ENCODE results near the gene ATP2B2.
A peak's percentile ranks its signal among the peaks of the same experiment; 100 is the strongest.

ATP2B2 gene

DNA sequence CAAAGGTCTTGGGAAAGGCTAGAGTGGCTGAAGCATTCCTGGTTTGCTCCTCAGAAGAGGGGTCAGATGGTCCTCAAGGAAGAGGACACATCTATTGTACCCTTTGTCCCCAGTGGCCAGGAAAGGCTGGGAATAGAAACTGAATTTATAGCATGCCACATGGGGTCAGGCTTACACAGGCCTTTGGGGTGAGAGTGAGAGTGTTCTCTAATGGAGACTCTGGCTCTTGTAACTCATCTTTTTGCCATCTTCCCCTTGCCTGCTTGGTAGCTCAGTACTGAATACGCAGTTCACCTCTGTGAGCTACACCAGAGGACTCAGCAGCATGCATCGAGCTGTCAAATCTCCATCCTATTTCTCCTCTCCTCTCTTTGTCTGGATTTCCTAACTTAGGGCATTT, 87.5 kb downstream of the ATP2B2 start:
- TF ChIP-seq, protein P1, sequence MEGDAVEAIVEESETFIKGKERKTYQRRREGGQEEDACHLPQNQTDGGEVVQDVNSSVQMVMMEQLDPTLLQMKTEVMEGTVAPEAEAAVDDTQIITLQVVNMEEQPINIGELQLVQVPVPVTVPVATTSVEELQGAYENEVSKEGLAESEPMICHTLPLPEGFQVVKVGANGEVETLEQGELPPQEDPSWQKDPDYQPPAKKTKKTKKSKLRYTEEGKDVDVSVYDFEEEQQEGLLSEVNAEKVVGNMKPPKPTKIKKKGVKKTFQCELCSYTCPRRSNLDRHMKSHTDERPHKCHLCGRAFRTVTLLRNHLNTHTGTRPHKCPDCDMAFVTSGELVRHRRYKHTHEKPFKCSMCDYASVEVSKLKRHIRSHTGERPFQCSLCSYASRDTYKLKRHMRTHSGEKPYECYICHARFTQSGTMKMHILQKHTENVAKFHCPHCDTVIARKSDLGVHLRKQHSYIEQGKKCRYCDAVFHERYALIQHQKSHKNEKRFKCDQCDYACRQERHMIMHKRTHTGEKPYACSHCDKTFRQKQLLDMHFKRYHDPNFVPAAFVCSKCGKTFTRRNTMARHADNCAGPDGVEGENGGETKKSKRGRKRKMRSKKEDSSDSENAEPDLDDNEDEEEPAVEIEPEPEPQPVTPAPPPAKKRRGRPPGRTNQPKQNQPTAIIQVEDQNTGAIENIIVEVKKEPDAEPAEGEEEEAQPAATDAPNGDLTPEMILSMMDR (IDR thresholded peaks at IDR 0.05; ENCODE audit: low read depth, low read length), result peak; percentile 12
- no peak for TF ChIP-seq POLR2A (IDR thresholded peaks at IDR 0.05; ENCODE audit: extremely low read depth, insufficient read length)
- H3K4me3 ChIP-seq (ENCODE audit: low read depth, low read length), result no peak overlapping the region
- DNase-seq (ENCODE audit: low read depth), result peak; percentile 40

DNA sequence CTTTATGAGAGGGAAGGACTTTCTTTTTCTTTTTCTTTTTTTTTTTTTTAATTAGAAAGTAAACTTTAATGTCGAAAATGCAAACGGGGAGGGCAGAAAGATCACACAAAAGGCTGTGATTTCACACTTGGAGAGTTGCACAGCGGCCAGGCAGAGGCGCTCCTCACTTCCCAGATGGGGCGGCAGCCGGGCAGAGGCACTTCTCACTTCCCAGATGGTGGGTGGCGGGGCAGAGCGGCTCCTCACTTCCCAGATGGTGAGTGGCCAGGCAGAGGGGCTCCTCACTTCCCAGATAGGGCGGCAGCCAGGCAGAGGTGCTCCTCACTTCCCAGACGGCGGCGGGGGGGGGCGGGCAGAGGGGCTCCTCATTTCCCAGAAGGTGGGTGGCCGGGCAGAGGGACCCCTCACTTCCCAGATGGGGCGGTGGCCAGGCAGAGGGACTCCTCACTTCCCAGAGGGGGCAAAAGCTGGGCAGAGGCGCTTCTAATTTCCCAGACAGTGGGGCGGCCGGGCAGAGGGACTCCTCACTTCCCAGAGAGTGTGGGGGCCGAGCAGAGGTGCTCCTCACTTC, 88.6 kb downstream of the ATP2B2 start:
- no peak overlapping the region for H3K4me3 ChIP-seq (ENCODE audit: low read depth, low read length)
- no peak for DNase-seq (ENCODE audit: low read depth)
- TF ChIP-seq POLR2A (IDR thresholded peaks at IDR 0.05; ENCODE audit: extremely low read depth, insufficient read length) (no peak), MYC (IDR thresholded peaks at IDR 0.05; ENCODE audit: low read depth, low read length) (no peak)
- TF ChIP-seq, protein P2, sequence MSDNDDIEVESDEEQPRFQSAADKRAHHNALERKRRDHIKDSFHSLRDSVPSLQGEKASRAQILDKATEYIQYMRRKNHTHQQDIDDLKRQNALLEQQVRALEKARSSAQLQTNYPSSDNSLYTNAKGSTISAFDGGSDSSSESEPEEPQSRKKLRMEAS (IDR thresholded peaks at IDR 0.05; ENCODE audit: low read depth, low read length), result no peak
- TF ChIP-seq, protein P1 (IDR thresholded peaks at IDR 0.05; ENCODE audit: low read depth, low read length), result no peak

DNA sequence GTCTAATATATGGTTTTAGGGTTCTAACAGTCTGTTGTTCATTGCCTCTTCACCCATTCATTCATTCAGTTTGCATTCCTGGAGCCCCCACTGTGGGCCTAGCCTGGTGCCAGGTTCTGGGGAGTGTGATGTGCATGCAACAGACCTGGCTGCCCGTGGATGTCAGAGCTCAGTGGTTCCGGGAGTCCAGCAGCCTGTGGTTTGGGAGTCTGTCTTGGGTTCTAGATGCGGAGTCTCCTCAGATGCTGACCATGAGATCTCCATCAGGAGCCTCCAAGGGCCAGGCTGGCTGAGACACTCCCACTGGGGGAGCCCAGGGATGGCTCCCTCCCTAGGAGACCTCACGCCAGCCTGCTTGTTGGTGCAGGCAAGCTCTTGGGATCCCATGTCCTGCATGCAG, 92.3 kb downstream of the ATP2B2 start:
- no peak for DNase-seq (ENCODE audit: low read depth)
- H3K4me3 ChIP-seq (ENCODE audit: low read depth, low read length), result no peak overlapping the region
- TF ChIP-seq, protein P2 (IDR thresholded peaks at IDR 0.05; ENCODE audit: low read depth, low read length), result no peak
- TF ChIP-seq, protein P1 (IDR thresholded peaks at IDR 0.05; ENCODE audit: low read depth, low read length), result no peak
- TF ChIP-seq MYC (IDR thresholded peaks at IDR 0.05; ENCODE audit: low read depth, low read length) (no peak), POLR2A (IDR thresholded peaks at IDR 0.05; ENCODE audit: extremely low read depth, insufficient read length) (no peak)

DNA sequence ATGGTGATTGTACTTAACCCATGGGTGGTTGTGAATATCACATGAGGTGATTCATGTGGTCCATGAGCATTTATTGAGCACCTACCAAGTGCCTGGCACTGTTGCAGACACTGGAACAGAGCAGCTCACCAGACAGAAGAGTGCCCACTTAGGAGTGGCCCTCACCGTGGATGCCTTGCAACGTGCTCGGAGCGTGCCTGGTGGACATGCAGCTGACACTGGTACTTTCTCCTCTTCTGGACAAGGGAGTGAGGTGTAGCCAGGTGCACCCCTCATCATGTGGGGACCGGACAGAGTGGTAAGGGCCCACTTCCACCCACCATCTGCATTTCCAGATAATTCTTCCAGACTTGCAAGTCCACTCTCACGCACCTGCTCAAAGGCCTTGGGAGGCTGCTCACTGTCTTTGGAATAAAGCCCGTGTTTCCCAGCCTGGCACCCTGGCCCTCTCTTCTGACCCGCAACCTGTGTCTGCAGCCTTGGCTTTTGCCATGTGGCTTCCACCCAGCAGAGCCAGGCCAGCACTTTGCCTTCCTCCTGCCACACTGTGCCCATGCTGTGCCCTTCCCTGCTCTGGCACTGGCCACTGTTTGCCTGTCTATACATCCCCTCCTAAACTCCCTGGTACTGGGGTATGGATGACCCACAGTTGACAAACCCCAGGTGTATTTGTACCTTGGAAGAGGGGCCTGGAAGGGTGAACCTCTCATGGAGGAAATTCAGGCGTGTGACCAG, 93.6 kb downstream of the ATP2B2 start:
- no peak for DNase-seq (ENCODE audit: low read depth)
- no peak overlapping the region for H3K4me3 ChIP-seq (ENCODE audit: low read depth, low read length)
- TF ChIP-seq MYC (IDR thresholded peaks at IDR 0.05; ENCODE audit: low read depth, low read length), result no peak
- no peak for TF ChIP-seq POLR2A (IDR thresholded peaks at IDR 0.05; ENCODE audit: extremely low read depth, insufficient read length)
- TF ChIP-seq, protein P2 (IDR thresholded peaks at IDR 0.05; ENCODE audit: low read depth, low read length), result no peak
- TF ChIP-seq, protein P1 (IDR thresholded peaks at IDR 0.05; ENCODE audit: low read depth, low read length), result no peak

DNA sequence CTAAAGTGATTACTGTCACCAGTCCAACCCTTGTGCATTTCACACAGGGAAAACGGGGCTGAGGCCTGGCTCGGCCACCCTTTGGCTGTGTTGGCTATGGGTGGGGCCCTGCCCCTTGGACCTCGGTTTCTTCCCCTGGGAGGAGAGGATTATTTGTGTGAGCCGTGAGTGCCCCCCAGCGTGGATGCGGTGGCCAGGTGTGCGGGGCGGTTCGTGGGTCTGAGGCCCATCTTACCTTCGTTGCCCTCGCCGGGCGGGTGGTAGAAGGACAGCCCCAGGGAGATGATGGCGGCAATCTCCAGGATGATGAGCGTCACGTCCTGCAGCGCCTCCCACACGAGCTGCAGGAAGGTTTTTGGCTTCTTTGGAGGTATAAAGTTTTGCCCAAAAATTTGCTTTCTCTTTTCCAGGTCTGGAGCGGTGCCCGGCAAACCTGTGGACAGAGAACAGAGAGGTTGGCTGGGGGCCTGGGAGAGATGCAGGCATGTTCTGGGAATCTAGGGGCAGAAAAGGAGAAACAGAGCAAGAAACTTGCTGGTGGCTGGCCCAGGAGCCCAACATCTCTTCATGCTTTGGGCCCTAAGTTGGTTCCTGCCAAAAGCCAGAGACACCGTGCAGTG, 94.9 kb downstream of the ATP2B2 start:
- H3K4me3 ChIP-seq (ENCODE audit: low read depth, low read length), result no peak overlapping the region
- no peak for TF ChIP-seq MYC (IDR thresholded peaks at IDR 0.05; ENCODE audit: low read depth, low read length)
- TF ChIP-seq, protein P1 (IDR thresholded peaks at IDR 0.05; ENCODE audit: low read depth, low read length), result no peak
- no peak for TF ChIP-seq POLR2A (IDR thresholded peaks at IDR 0.05; ENCODE audit: extremely low read depth, insufficient read length)
- TF ChIP-seq, protein P2 (IDR thresholded peaks at IDR 0.05; ENCODE audit: low read depth, low read length), result no peak
- no peak for DNase-seq (ENCODE audit: low read depth)
